ENCODE data around the gene OBP2B. TPM values are rescaled to one million over a fixed set of nuclear protein-coding genes. Genes with fewer than 3 reads are reported as not detected.

The OBP2B gene
- total and polyA plus RNA-seq, 10 of the 15 experiments (the other 5 are each of a cell fraction or from before 2014, with no cell fraction given), result not detected

- TF ChIP-seq E2F4 (IDR thresholded peaks at IDR 0.05; ENCODE audit: low read depth, low read length) (no peak), EGR1 (IDR thresholded peaks at IDR 0.05; ENCODE audit: borderline replicate concordance in 1 of 2, low read depth in 2 of 2, low read length in 2 of 2) (no peak), ZNF384 (IDR thresholded peaks at IDR 0.05; ENCODE audit: borderline replicate concordance, low read depth, low read length) (no peak), LARP7 (IDR thresholded peaks at IDR 0.05) (no peak), CUX1 (IDR thresholded peaks at IDR 0.05; ENCODE audit: insufficient replicate concordance, low read depth, low read length) (no peak), ZZZ3 (IDR thresholded peaks at IDR 0.05; ENCODE audit: control insufficient read depth, insufficient read length, low read depth) (no peak), CHD2 (IDR thresholded peaks at IDR 0.05; ENCODE audit: borderline replicate concordance, low read depth, low read length) (no peak)
Observed at GRCh38 chr9:133158695-133159094, 50.4 kb downstream of the OBP2B start (continued).

Other genes starting within 250 kb of the OBP2B start
Only the 7 nearest of the 15 such genes appear.
- gene RALGDS, start 88.0 kb downstream of the OBP2B start, total RNA-seq (2014; rRNA removed), result 29.7 and 34.1 TPM in 2 replicates
- 17.4 and 19.3 TPM in 2 replicates for gene RALGDS, start 88.0 kb downstream of the OBP2B start, total RNA-seq (2014; rRNA removed; fragmentation: Illumina TruSeq; extraction: Trizol)
- gene RALGDS, start 88.0 kb downstream of the OBP2B start, total RNA-seq (2021), result 30.1 and 33.3 TPM in 2 replicates
- 33.7 and 48.6 TPM in 2 replicates for gene RALGDS, start 88.0 kb downstream of the OBP2B start, polyA plus RNA-seq (2011; rRNA removed)
- gene RALGDS, start 88.0 kb downstream of the OBP2B start, polyA plus RNA-seq (2014; fragmentation: Illumina TruSeq; extraction: Trizol), result 8.4 and 23.1 TPM in 2 replicates
- gene RALGDS, start 88.0 kb downstream of the OBP2B start, polyA plus RNA-seq (2014; fragmentation: Nextera tagmentation; extraction: Ambion mirVana), result 1 to 10 TPM; 1.3 to 2.0 TPM
- 43.7 and 49.3 TPM in 2 replicates for gene RALGDS, start 88.0 kb downstream of the OBP2B start, polyA plus RNA-seq (2014; rRNA removed)
- 10 to 100 TPM in 1 of 2 experiments, 1 to 10 TPM in 1; 7.6 to 13.3 TPM for gene RALGDS, start 88.0 kb downstream of the OBP2B start, polyA plus RNA-seq (2016; fragmentation: Nextera tagmentation; extraction: Ambion mirVana)
- 0.68 and 1.5 TPM in 2 replicates for gene GBGT1, start 45.3 kb downstream of the OBP2B start, total RNA-seq (2014; rRNA removed)
- gene GBGT1, start 45.3 kb downstream of the OBP2B start, total RNA-seq (2014; rRNA removed; fragmentation: Illumina TruSeq; extraction: Trizol), result 0.45 and 0.74 TPM in 2 replicates
- gene GBGT1, start 45.3 kb downstream of the OBP2B start, total RNA-seq (2021), result 1.3 and 1.4 TPM in 2 replicates
- 0.59 and 1.8 TPM in 2 replicates for gene GBGT1, start 45.3 kb downstream of the OBP2B start, polyA plus RNA-seq (2011; rRNA removed)
- 0.33 and 0.53 TPM in 2 replicates for gene GBGT1, start 45.3 kb downstream of the OBP2B start, polyA plus RNA-seq (2014; fragmentation: Illumina TruSeq; extraction: Trizol)
- gene GBGT1, start 45.3 kb downstream of the OBP2B start, polyA plus RNA-seq (2014; fragmentation: Nextera tagmentation; extraction: Ambion mirVana), result under 1 TPM; 0.08 to 0.11 TPM
- 1.4 and 1.9 TPM in 2 replicates for gene GBGT1, start 45.3 kb downstream of the OBP2B start, polyA plus RNA-seq (2014; rRNA removed)
- under 1 TPM; 0.12 to 0.28 TPM for gene GBGT1, start 45.3 kb downstream of the OBP2B start, polyA plus RNA-seq (2016; fragmentation: Nextera tagmentation; extraction: Ambion mirVana)
- not detected in 2 replicates for gene ABO, start 66.0 kb upstream of the OBP2B start, total RNA-seq (2014; rRNA removed)
- gene ABO, start 66.0 kb upstream of the OBP2B start, total RNA-seq (2014; rRNA removed; fragmentation: Illumina TruSeq; extraction: Trizol), result not detected in 2 replicates
- gene ABO, start 66.0 kb upstream of the OBP2B start, total RNA-seq (2021), result not detected in 2 replicates
- not detected in 2 replicates for gene ABO, start 66.0 kb upstream of the OBP2B start, polyA plus RNA-seq (2011; rRNA removed)
- not detected in 2 replicates for gene ABO, start 66.0 kb upstream of the OBP2B start, polyA plus RNA-seq (2014; fragmentation: Illumina TruSeq; extraction: Trizol)
- not detected for gene ABO, start 66.0 kb upstream of the OBP2B start, polyA plus RNA-seq (2014; fragmentation: Nextera tagmentation; extraction: Ambion mirVana)
- not detected in 2 replicates for gene ABO, start 66.0 kb upstream of the OBP2B start, polyA plus RNA-seq (2014; rRNA removed)
- under 1 TPM in 1 of 2 experiments, not detected in 1; 0.10 TPM for gene ABO, start 66.0 kb upstream of the OBP2B start, polyA plus RNA-seq (2016; fragmentation: Nextera tagmentation; extraction: Ambion mirVana)
- gene SURF6, start 126.9 kb upstream of the OBP2B start, total RNA-seq (2014; rRNA removed), result 18.5 and 18.8 TPM in 2 replicates
- 10.7 and 11.4 TPM in 2 replicates for gene SURF6, start 126.9 kb upstream of the OBP2B start, total RNA-seq (2014; rRNA removed; fragmentation: Illumina TruSeq; extraction: Trizol)
- 25.7 and 27.2 TPM in 2 replicates for gene SURF6, start 126.9 kb upstream of the OBP2B start, total RNA-seq (2021)
- 5.8 and 8.7 TPM in 2 replicates for gene SURF6, start 126.9 kb upstream of the OBP2B start, polyA plus RNA-seq (2011; rRNA removed)
- 5.4 and 9.4 TPM in 2 replicates for gene SURF6, start 126.9 kb upstream of the OBP2B start, polyA plus RNA-seq (2014; fragmentation: Illumina TruSeq; extraction: Trizol)
- gene SURF6, start 126.9 kb upstream of the OBP2B start, polyA plus RNA-seq (2014; fragmentation: Nextera tagmentation; extraction: Ambion mirVana), result 1 to 10 TPM; 2.2 to 3.0 TPM
- 23.0 and 23.2 TPM in 2 replicates for gene SURF6, start 126.9 kb upstream of the OBP2B start, polyA plus RNA-seq (2014; rRNA removed)
- gene SURF6, start 126.9 kb upstream of the OBP2B start, polyA plus RNA-seq (2016; fragmentation: Nextera tagmentation; extraction: Ambion mirVana), result 10 to 100 TPM; 24.6 to 26.4 TPM
- 21.5 and 25.5 TPM in 2 replicates for gene MED22, start 138.9 kb upstream of the OBP2B start, total RNA-seq (2014; rRNA removed)
- gene MED22, start 138.9 kb upstream of the OBP2B start, total RNA-seq (2014; rRNA removed; fragmentation: Illumina TruSeq; extraction: Trizol), result 13.4 and 15.4 TPM in 2 replicates
- gene MED22, start 138.9 kb upstream of the OBP2B start, total RNA-seq (2021), result 31.8 and 35.4 TPM in 2 replicates
- 10.6 and 26.1 TPM in 2 replicates for gene MED22, start 138.9 kb upstream of the OBP2B start, polyA plus RNA-seq (2011; rRNA removed)
- gene MED22, start 138.9 kb upstream of the OBP2B start, polyA plus RNA-seq (2014; fragmentation: Illumina TruSeq; extraction: Trizol), result 6.2 and 15.0 TPM in 2 replicates
- gene MED22, start 138.9 kb upstream of the OBP2B start, polyA plus RNA-seq (2014; fragmentation: Nextera tagmentation; extraction: Ambion mirVana), result 1 to 10 TPM; 1.4 to 3.4 TPM
- gene MED22, start 138.9 kb upstream of the OBP2B start, polyA plus RNA-seq (2014; rRNA removed), result 42.0 and 42.1 TPM in 2 replicates
- 10 to 100 TPM; 24.3 to 25.0 TPM for gene MED22, start 138.9 kb upstream of the OBP2B start, polyA plus RNA-seq (2016; fragmentation: Nextera tagmentation; extraction: Ambion mirVana)
- 3,012 and 3,152 TPM in 2 replicates for gene RPL7A, start 139.0 kb upstream of the OBP2B start, total RNA-seq (2014; rRNA removed)
- 4,456 and 4,552 TPM in 2 replicates for gene RPL7A, start 139.0 kb upstream of the OBP2B start, total RNA-seq (2014; rRNA removed; fragmentation: Illumina TruSeq; extraction: Trizol)
- 3,952 and 4,036 TPM in 2 replicates for gene RPL7A, start 139.0 kb upstream of the OBP2B start, total RNA-seq (2021)
- gene RPL7A, start 139.0 kb upstream of the OBP2B start, polyA plus RNA-seq (2011; rRNA removed), result 2,241 and 2,769 TPM in 2 replicates
- 5,018 and 5,193 TPM in 2 replicates for gene RPL7A, start 139.0 kb upstream of the OBP2B start, polyA plus RNA-seq (2014; fragmentation: Illumina TruSeq; extraction: Trizol)
- gene RPL7A, start 139.0 kb upstream of the OBP2B start, polyA plus RNA-seq (2014; fragmentation: Nextera tagmentation; extraction: Ambion mirVana), result 1,000 to 10,000 TPM; 3,258 to 3,500 TPM
- 3,393 and 3,435 TPM in 2 replicates for gene RPL7A, start 139.0 kb upstream of the OBP2B start, polyA plus RNA-seq (2014; rRNA removed)
- gene RPL7A, start 139.0 kb upstream of the OBP2B start, polyA plus RNA-seq (2016; fragmentation: Nextera tagmentation; extraction: Ambion mirVana), result 100 to 1,000 TPM; 917 to 932 TPM
- 20.1 and 23.1 TPM in 2 replicates for gene SURF1, start 147.2 kb upstream of the OBP2B start, total RNA-seq (2014; rRNA removed)
- gene SURF1, start 147.2 kb upstream of the OBP2B start, total RNA-seq (2014; rRNA removed; fragmentation: Illumina TruSeq; extraction: Trizol), result 17.7 and 17.9 TPM in 2 replicates
- gene SURF1, start 147.2 kb upstream of the OBP2B start, total RNA-seq (2021), result 27.6 and 27.9 TPM in 2 replicates
- 25.4 and 31.6 TPM in 2 replicates for gene SURF1, start 147.2 kb upstream of the OBP2B start, polyA plus RNA-seq (2011; rRNA removed)
- 21.2 and 22.8 TPM in 2 replicates for gene SURF1, start 147.2 kb upstream of the OBP2B start, polyA plus RNA-seq (2014; fragmentation: Illumina TruSeq; extraction: Trizol)
- 10 to 100 TPM; 19.2 to 34.6 TPM for gene SURF1, start 147.2 kb upstream of the OBP2B start, polyA plus RNA-seq (2014; fragmentation: Nextera tagmentation; extraction: Ambion mirVana)
- 31.5 and 32.3 TPM in 2 replicates for gene SURF1, start 147.2 kb upstream of the OBP2B start, polyA plus RNA-seq (2014; rRNA removed)
- 10 to 100 TPM; 45.6 to 46.4 TPM for gene SURF1, start 147.2 kb upstream of the OBP2B start, polyA plus RNA-seq (2016; fragmentation: Nextera tagmentation; extraction: Ambion mirVana)

Measured in GM12878 (cell line).